Vagina (tissue), 2 donors: Measurements from ENCODE around the gene GABARAPL2. TPM values are rescaled to one million over a fixed set of nuclear protein-coding genes. Genes with fewer than 3 reads are reported as not detected.

Experiments used
- DNase-seq, 2 donors: peaks; one replicate each; pipeline ENCODE4 v3.0.0-alpha.2; 2017; ENCODE audit errors: extremely low spot score in 2 of 2
- H3K27ac ChIP-seq: fragments of 200-600 bp; sonication (generic); one replicate; pipeline ENCODE4 v1.5.1; 2019
- H3K27me3 ChIP-seq: fragments of 200-600 bp; sonication (generic); one replicate; pipeline ENCODE4 v1.5.1; 2019
- H3K36me3 ChIP-seq, 2 donors: fragments of 200-600 bp; sonication (generic); one replicate each; pipeline ENCODE4 v1.5.1; 2017 to 2019
- H3K4me1 ChIP-seq: fragments of 200-600 bp; sonication (generic); one replicate; pipeline ENCODE4 v1.5.1; 2019
- H3K4me3 ChIP-seq, 2 donors: fragments of 200-600 bp; sonication (generic); 1 replicate in 1 of 2; 2 replicates in 1 of 2; pipeline ENCODE4 v1.5.1; 2016 to 2019
- H3K9me3 ChIP-seq: fragments of 200-600 bp; sonication (generic); one replicate; pipeline ENCODE4 v1.5.1; 2019
- CTCF ChIP-seq, 3 experiments: fragments of 450-650 bp in 2 of 3; fragments of 200-600 bp in 1 of 3; sonication (generic) in 1 of 3; IDR thresholded peaks; one replicate each; pipeline ENCODE4 v1.5.1; 2017 to 2019; ENCODE audit warnings: antibody characterized with exemption in 3 of 3, mild to moderate bottlenecking in 2 of 3, moderate library complexity in 2 of 3
- POLR2A ChIP-seq, 2 donors: fragments of 450-650 bp; IDR thresholded peaks; one replicate each; pipeline ENCODE4 v1.6.1; 2017; ENCODE audit warnings: antibody characterized with exemption in 2 of 2, mild to moderate bottlenecking in 2 of 2, moderate library complexity in 2 of 2
- POLR2AphosphoS5 ChIP-seq, 2 donors: sonication (generic); formaldehyde crosslinking; IDR thresholded peaks; one replicate each; pipeline ENCODE4 v1.9.0; 2017; ENCODE audit warnings: antibody characterized with exemption in 2 of 2, mild to moderate bottlenecking in 2 of 2, low read depth in 1 of 2; ENCODE audit not compliant: insufficient read depth in 1 of 2
- intact Hi-C: fragments of 100-400 bp; cut with DNase I; formaldehyde crosslinking; loops from one replicate; pipeline ENCODE4 v1.15.1; 2023
- total RNA-seq: library from RNA; depleted of rRNA; stranded (reverse); fragments of >200 nt; gene quantifications from one replicate; pipeline ENCODE4 v1.2.3, GENCODE V29; 2016

The GABARAPL2 gene
- total RNA-seq, 1 donor from 2014 or later = 86.4 TPM

- Histone ChIP-seq H3K4me3 (no peak overlapping the region), H3K4me1 (peaks cover 33% of the 10 kb centered on the region), H3K36me3 (peaks cover 0 to 85% of the 10 kb centered on the region in 2 donors), H3K27ac (no peak overlapping the region), H3K27me3 (no peaks in the 10 kb centered on the region), H3K9me3 (no peaks in the 10 kb centered on the region)
- intact Hi-C loops = no loop called here
- TF ChIP-seq CTCF (IDR thresholded peaks at IDR 0.05) (no peak), POLR2AphosphoS5 (IDR thresholded peaks at IDR 0.05; ENCODE audit: insufficient read depth in 1 of 2, low read depth in 1 of 2) (no peak), POLR2A (IDR thresholded peaks at IDR 0.05) (no peak)
- DNase-seq = no peak
Observed at GRCh38 chr16:75572864-75573542, 6.8 kb downstream of the GABARAPL2 start.

- H3K4me1 ChIP-seq = peaks cover 24% of the 10 kb centered on the region
- no peak overlapping the region for H3K27ac ChIP-seq
- no peaks in the 10 kb centered on the region for H3K27me3 ChIP-seq
- intact Hi-C loops = no loop called here
- no peak overlapping the region for H3K4me3 ChIP-seq
- H3K9me3 ChIP-seq = no peaks in the 10 kb centered on the region
- peaks cover 0 to 85% of the 10 kb centered on the region in 2 donors for H3K36me3 ChIP-seq
- no peak for DNase-seq
- TF ChIP-seq POLR2AphosphoS5 (IDR thresholded peaks at IDR 0.05; ENCODE audit: insufficient read depth in 1 of 2, low read depth in 1 of 2) (no peak), CTCF (IDR thresholded peaks at IDR 0.05) (no peak), POLR2A (IDR thresholded peaks at IDR 0.05) (no peak)
Observed at GRCh38 chr16:75573955-75574354, 7.8 kb downstream of the GABARAPL2 start.

GRCh38 chr16:75575958-75576357 is 9.8 kb downstream of the GABARAPL2 start:
- intact Hi-C loops = no loop called here
- DNase-seq = no peak
- TF ChIP-seq CTCF (IDR thresholded peaks at IDR 0.05) (no peak), POLR2A (IDR thresholded peaks at IDR 0.05) (no peak), POLR2AphosphoS5 (IDR thresholded peaks at IDR 0.05; ENCODE audit: insufficient read depth in 1 of 2, low read depth in 1 of 2) (no peak)
- Histone ChIP-seq H3K9me3 (no peaks in the 10 kb centered on the region), H3K4me3 (no peak overlapping the region), H3K27ac (no peak overlapping the region), H3K36me3 (peaks cover 0 to 79% of the 10 kb centered on the region in 2 donors), H3K4me1 (peaks cover 11% of the 10 kb centered on the region), H3K27me3 (no peaks in the 10 kb centered on the region)

- intact Hi-C loops = no loop called here
- Histone ChIP-seq H3K36me3 (peaks cover 0 to 78% of the 10 kb centered on the region in 2 donors), H3K9me3 (no peaks in the 10 kb centered on the region), H3K4me3 (no peak overlapping the region), H3K4me1 (peaks cover 11% of the 10 kb centered on the region), H3K27me3 (no peaks in the 10 kb centered on the region), H3K27ac (no peak overlapping the region)
- TF ChIP-seq POLR2A (IDR thresholded peaks at IDR 0.05) = no peak
- TF ChIP-seq POLR2AphosphoS5 (IDR thresholded peaks at IDR 0.05; ENCODE audit: insufficient read depth in 1 of 2, low read depth in 1 of 2) = no peak
- TF ChIP-seq CTCF (IDR thresholded peaks at IDR 0.05) = no peak
- DNase-seq = no peak
Observed at GRCh38 chr16:75576384-75576811, 10.2 kb downstream of the GABARAPL2 start.

- no peak for TF ChIP-seq POLR2AphosphoS5 (IDR thresholded peaks at IDR 0.05; ENCODE audit: insufficient read depth in 1 of 2, low read depth in 1 of 2)
- no peak for TF ChIP-seq POLR2A (IDR thresholded peaks at IDR 0.05)
- TF ChIP-seq CTCF (IDR thresholded peaks at IDR 0.05) = no peak
- intact Hi-C loops = no loop called here
- Histone ChIP-seq H3K4me1 (peaks cover 5% of the 10 kb centered on the region), H3K36me3 (peaks cover 0 to 60% of the 10 kb centered on the region in 2 donors), H3K4me3 (no peak overlapping the region), H3K9me3 (no peaks in the 10 kb centered on the region), H3K27ac (no peak overlapping the region), H3K27me3 (no peaks in the 10 kb centered on the region)
- no peak for DNase-seq
Observed at GRCh38 chr16:75578212-75578611, 12.0 kb downstream of the GABARAPL2 start.
